ENCODE measurements around the gene GLDC. TPM values are rescaled to one million over a fixed set of nuclear protein-coding genes. Genes with fewer than 3 reads are reported as not detected.

Gene GLDC
- total RNA-seq, 1 donor from 2014 or later, result 8.9 TPM

DNA sequence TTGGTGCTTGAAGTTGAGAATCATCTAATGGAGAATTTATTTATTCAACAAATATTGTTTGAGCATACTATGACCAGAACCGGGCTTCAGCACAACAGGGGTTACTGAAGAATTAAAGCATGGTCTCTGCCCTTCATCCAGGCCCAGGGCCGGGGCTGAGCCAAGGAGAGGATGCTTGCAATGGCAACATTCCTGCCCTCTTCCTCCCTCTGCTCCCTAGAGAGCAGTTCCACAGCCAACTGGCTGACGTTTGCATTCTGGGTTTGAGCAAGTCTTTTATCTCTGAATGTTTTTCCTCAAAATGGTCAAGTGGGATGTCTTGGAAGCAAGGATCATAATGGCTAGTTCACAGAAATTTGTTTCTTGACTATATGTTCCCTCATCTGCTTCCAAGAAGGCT, 80.7 kb downstream of the GLDC start:
- Mint-ChIP-seq H3K4me1 (ENCODE audit: low read depth, unreplicated experiment) (peaks cover 24% of the 10 kb centered on the region), H3K27me3 (ENCODE audit: low read depth, unreplicated experiment) (no peaks in the 10 kb centered on the region), H3K4me3 (ENCODE audit: unreplicated experiment) (no peak overlapping the region), H3K9me3 (ENCODE audit: unreplicated experiment) (no peaks in the 10 kb centered on the region), H3K36me3 (ENCODE audit: low read depth, unreplicated experiment) (no peaks in the 10 kb centered on the region), H3K27ac (ENCODE audit: unreplicated experiment) (peak overlapping the region; percentile 97)
- TF ChIP-seq CTCF (IDR thresholded peaks at IDR 0.05; ENCODE audit: insufficient read depth, low read depth, low read length) (no peak), EZH2 (IDR thresholded peaks at IDR 0.05; ENCODE audit: insufficient read depth, low read length) (no peak)
- Histone ChIP-seq H3K9ac (ENCODE audit: low read length) (no peak overlapping the region), H3K4me1 (ENCODE audit: insufficient read depth, low read length) (peaks cover 22% of the 10 kb centered on the region), H3K36me3 (ENCODE audit: insufficient read depth, low read length) (no peaks in the 10 kb centered on the region), H2AFZ (ENCODE audit: low read depth, low read length) (peak overlapping the region; percentile 69), H3K4me3 (ENCODE audit: insufficient read depth, low read depth, low read length) (no peak overlapping the region), H3K27ac (ENCODE audit: low read depth, low read length) (peak overlapping the region; percentile 100), H3K9me3 (ENCODE audit: insufficient read depth, low read depth, low read length) (no peaks in the 10 kb centered on the region), H3K79me2 (ENCODE audit: insufficient read depth, low read length) (no peaks in the 10 kb centered on the region), H3K27me3 (ENCODE audit: insufficient read depth, low read length) (no peaks in the 10 kb centered on the region), H3K4me2 (ENCODE audit: low read length) (no peak overlapping the region), H4K20me1 (ENCODE audit: insufficient read depth, low read length) (no peaks in the 10 kb centered on the region)
- peak; percentile 26 for FAIRE-seq
- no peak for DNase-seq (ENCODE audit: low read depth)

DNA sequence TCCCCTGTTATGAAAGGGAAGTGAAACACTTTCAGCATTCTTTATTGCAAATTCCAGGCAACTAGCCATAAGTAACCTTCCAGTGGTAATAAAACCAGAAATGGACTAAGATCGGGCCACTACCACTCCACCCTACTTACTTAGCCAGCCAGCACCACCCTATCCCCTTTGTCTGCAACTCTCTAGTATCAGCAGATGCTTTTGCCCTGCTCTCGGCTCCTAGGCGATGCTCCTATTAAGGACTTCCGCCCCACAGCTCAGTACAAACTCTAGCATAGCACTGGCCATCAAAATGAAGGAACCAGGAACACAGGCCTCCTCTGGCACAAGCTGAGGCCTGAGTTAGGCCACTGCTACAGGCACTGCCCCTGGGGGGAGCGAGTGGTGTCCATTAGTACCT, 81.2 kb downstream of the GLDC start:
- H2AFZ ChIP-seq (ENCODE audit: low read depth, low read length), result peak overlapping the region; percentile 69
- TF ChIP-seq EZH2 (IDR thresholded peaks at IDR 0.05; ENCODE audit: insufficient read depth, low read length), result no peak
- H3K9ac ChIP-seq (ENCODE audit: low read length), result no peak overlapping the region
- H3K4me1 ChIP-seq (ENCODE audit: insufficient read depth, low read length), result peaks cover 22% of the 10 kb centered on the region
- H3K79me2 ChIP-seq (ENCODE audit: insufficient read depth, low read length), result no peaks in the 10 kb centered on the region
- H3K4me3 ChIP-seq (ENCODE audit: insufficient read depth, low read depth, low read length), result no peak overlapping the region
- no peak overlapping the region for H3K27ac ChIP-seq (ENCODE audit: low read depth, low read length)
- Mint-ChIP-seq H3K4me1 (ENCODE audit: low read depth, unreplicated experiment) (peaks cover 24% of the 10 kb centered on the region), H3K27ac (ENCODE audit: unreplicated experiment) (no peak overlapping the region), H3K4me3 (ENCODE audit: unreplicated experiment) (no peak overlapping the region), H3K36me3 (ENCODE audit: low read depth, unreplicated experiment) (no peaks in the 10 kb centered on the region), H3K27me3 (ENCODE audit: low read depth, unreplicated experiment) (no peaks in the 10 kb centered on the region), H3K9me3 (ENCODE audit: unreplicated experiment) (no peaks in the 10 kb centered on the region)
- no peaks in the 10 kb centered on the region for H4K20me1 ChIP-seq (ENCODE audit: insufficient read depth, low read length)
- peak; percentile 47 for DNase-seq (ENCODE audit: low read depth)
- H3K27me3 ChIP-seq (ENCODE audit: insufficient read depth, low read length), result no peaks in the 10 kb centered on the region
- FAIRE-seq, result no peak
- no peak overlapping the region for H3K4me2 ChIP-seq (ENCODE audit: low read length)
- no peaks in the 10 kb centered on the region for H3K9me3 ChIP-seq (ENCODE audit: insufficient read depth, low read depth, low read length)
- no peaks in the 10 kb centered on the region for H3K36me3 ChIP-seq (ENCODE audit: insufficient read depth, low read length)

DNA sequence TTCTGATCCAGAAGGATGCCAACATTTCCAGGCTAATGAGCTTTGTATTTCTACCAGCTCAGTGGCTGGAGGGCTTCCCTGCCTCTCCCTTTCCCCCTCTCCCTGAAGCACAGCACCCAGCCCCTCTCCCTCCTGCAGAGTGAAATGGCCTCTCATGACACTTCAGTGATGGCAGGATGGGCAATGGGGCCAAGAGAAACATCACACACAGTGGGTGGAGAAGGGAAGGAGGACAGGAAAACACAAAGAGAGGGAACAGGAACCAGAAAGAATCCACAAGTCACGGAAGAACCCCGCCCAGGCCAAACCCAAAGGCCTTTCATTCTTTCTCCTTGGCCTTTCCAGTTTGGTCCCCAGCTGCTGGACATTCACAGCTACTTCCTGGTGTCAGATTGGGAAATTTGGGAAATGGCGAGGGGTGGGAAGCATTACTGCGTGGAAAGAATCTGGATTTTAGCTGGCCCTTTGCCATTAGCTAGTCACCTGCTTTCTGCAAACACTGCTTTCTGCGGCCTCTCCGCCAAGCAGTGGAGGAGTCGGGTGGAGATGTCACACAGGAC, 82.6 kb downstream of the GLDC start:
- Mint-ChIP-seq H3K4me3 (ENCODE audit: unreplicated experiment) (no peak overlapping the region), H3K4me1 (ENCODE audit: low read depth, unreplicated experiment) (peaks cover 20% of the 10 kb centered on the region), H3K27me3 (ENCODE audit: low read depth, unreplicated experiment) (no peaks in the 10 kb centered on the region), H3K27ac (ENCODE audit: unreplicated experiment) (no peak overlapping the region), H3K9me3 (ENCODE audit: unreplicated experiment) (no peaks in the 10 kb centered on the region), H3K36me3 (ENCODE audit: low read depth, unreplicated experiment) (no peaks in the 10 kb centered on the region)
- H3K4me2 ChIP-seq (ENCODE audit: low read length), result no peak overlapping the region
- H2AFZ ChIP-seq (ENCODE audit: low read depth, low read length), result peak overlapping the region; percentile 64
- TF ChIP-seq CTCF (IDR thresholded peaks at IDR 0.05; ENCODE audit: insufficient read depth, low read depth, low read length) (no peak), EZH2 (IDR thresholded peaks at IDR 0.05; ENCODE audit: insufficient read depth, low read length) (no peak)
- H3K9ac ChIP-seq (ENCODE audit: low read length), result no peak overlapping the region
- H4K20me1 ChIP-seq (ENCODE audit: insufficient read depth, low read length), result no peaks in the 10 kb centered on the region
- H3K27me3 ChIP-seq (ENCODE audit: insufficient read depth, low read length), result no peaks in the 10 kb centered on the region
- FAIRE-seq, result no peak
- H3K79me2 ChIP-seq (ENCODE audit: insufficient read depth, low read length), result no peaks in the 10 kb centered on the region
- no peaks in the 10 kb centered on the region for H3K36me3 ChIP-seq (ENCODE audit: insufficient read depth, low read length)
- no peaks in the 10 kb centered on the region for H3K9me3 ChIP-seq (ENCODE audit: insufficient read depth, low read depth, low read length)
- no peak overlapping the region for H3K4me3 ChIP-seq (ENCODE audit: insufficient read depth, low read depth, low read length)
- H3K4me1 ChIP-seq (ENCODE audit: insufficient read depth, low read length), result peaks cover 23% of the 10 kb centered on the region
- no peak for DNase-seq (ENCODE audit: low read depth)
- H3K27ac ChIP-seq (ENCODE audit: low read depth, low read length), result no peak overlapping the region
